Stimulated activated CD8-positive, alpha-beta memory T cell treated with anti-CD3 and anti-CD28 coated beads, Interleukin-4, amount 100 ng/mL, for 4 hours (primary cell): Measurements from ENCODE around the gene LRP1B.

Source experiments
- DNase-seq, 2 donors: peaks; one replicate each; pipeline ENCODE4 v3.0.0-alpha.2; 2020; ENCODE audit warnings: low read depth in 2 of 2, low spot score in 1 of 2

LRP1B gene

GRCh38 chr2:141703501-141703900 is 427.3 kb downstream of the LRP1B start:
- no peak for DNase-seq

DNA sequence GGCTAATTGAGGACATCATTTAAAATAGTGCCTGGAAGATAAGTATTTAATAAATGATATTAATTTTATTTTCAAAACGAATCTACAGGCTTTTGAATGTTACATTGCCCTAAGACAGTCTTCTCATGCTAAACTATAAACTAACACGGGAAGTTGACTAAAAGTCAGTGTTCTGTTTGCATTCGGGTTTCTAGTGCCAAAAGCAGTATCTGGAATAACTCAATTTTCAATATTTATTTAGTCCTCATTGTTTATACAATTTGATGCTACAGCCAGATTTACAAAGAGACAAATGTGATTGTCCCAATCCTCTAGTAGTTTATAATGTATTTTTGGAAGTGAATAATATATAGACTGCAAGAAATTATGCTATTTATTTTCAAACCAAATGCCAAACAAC is 429.2 kb downstream of the LRP1B start:
- no peak for DNase-seq

DNA sequence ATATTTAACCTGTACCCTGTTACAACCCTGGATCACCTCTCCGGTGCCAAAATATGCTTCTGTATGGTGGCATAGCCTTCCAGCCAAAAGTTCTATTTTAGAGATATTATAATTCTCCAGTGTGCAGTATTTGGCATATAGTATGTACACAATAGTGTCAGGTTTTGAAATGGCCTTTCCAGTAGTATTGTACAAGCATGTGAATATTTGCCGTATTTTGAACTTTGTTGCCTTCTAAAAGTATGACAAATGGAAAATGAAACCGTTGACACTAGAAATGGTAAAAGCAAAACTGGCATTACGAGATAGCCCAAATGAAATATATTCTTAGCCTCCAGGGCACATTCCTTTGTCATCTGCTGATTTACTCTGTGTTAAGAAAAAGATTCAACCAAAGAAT is 431.2 kb downstream of the LRP1B start:
- no peak for DNase-seq

DNA sequence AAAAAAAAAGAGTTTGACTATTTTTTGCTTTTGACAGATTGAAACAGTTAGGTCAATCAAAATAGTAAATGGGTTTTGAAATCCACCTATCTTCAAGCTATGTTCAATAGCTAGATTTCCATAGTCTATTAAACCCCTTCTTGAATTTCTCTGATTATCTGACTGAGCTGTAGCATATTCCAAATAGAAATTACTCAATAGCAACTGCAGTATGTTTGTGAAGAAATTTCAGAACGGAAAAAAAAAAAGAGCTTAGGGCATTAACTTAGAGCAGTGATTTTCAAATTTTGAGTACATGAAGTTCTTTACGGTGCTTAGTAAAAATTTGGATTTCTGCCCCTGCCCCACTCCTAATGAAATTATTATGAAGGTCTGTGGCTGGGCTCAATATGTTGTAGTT is 432.3 kb downstream of the LRP1B start:
- DNase-seq, result no peak

GRCh38 chr2:141697035-141697434 is 433.8 kb downstream of the LRP1B start:
- no peak for DNase-seq

DNA sequence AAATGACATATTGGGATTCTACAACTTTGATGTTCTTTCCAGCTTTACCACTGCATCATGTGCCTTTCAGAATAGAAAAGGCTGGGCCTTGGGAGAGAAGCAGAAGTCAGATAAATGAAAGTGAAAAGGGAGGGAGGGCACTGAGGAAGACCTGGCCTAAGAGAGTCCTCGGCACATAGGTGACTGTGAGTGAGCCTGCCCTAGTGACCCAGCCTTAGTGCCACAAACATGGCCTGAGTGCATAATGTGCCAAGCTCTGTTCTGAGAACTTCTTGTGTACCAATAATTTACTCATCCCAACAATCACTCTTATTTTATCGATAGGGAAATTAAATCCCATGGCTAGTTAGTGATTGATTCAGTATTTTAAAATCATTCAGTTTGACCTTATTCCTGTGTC is 436.6 kb downstream of the LRP1B start:
- DNase-seq, result no peak

- DNase-seq, result no peak
Observed at GRCh38 chr2:141692829-141693228, 438.0 kb downstream of the LRP1B start.

DNA sequence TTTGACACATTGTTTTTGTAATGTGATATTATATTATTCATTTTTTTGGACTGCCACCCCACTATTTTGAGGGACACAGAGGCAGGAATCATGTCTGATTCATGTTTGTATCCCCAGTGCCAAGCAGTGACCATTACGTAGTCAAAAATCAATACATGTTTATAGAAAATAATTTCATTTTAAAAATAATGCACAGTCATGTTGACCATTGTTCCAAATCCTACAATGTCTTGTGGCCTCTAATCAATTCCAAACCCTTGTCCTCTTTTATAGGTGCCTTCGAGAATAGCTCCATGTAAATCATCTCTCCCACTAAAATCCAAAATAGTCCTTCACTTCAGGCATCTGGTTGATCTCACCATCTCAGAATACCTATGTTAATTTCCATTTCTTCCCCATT is 454.7 kb downstream of the LRP1B start:
- DNase-seq, result no peak

DNA sequence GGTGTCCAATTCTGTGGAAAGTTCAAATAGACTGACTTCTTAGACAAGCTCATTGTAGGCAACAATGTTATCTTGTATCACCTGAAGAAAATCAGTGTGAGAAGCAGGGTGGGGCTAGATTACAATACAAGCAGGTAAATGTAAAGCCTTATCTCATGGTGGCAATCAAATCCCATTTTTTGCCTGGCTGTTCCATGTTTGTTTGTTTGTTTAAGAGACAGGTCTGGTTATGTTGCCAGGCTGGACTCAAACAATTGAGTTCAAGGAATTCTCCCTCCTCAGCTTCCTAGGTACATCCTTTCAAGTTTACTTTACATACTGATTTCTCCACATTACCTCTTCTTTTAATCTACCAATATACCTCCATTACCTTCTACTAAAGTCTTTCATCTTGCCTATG is 464.6 kb downstream of the LRP1B start:
- no peak for DNase-seq

- DNase-seq, result no peak
Observed at GRCh38 chr2:141660232-141660631, 470.6 kb downstream of the LRP1B start.

- no peak for DNase-seq
Observed at GRCh38 chr2:141654311-141654710, 476.5 kb downstream of the LRP1B start.

DNA sequence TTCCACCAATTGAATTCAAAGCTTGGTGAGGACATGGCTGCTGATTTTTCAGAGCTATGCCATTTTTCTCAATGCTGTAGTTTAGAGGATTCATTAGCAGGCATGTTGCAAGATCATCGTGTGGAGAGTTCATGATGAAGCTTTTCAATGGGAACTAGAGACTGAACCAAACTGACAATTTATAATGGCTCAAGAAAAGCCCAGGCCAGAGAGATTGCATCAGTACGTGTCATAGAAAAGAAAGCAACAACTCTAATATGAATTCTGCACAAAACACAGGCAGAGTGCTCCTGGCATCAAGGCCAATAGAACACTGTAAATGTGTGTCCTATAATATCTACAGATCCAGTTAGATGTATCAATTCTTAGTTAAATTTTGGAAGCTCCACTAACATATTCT is 477.6 kb downstream of the LRP1B start:
- no peak for DNase-seq

DNA sequence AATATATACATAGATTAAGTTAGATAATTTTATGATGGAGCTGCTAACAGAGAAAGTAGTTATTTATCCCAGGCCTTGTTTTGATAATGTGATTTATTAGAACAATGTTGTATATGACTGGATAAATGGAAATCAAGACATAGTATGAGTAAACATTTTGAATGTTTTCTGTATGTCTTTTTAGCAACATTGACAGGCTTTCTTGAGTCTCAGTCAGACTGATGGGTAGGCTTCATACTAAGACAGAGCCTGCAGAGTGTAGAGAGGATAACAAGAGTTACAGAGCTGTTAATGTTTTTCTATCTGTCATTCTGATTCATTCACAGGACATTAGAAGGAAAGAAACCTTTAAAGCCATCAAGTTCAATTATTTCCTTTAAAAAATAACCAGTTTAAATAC is 478.5 kb downstream of the LRP1B start:
- no peak for DNase-seq

DNA sequence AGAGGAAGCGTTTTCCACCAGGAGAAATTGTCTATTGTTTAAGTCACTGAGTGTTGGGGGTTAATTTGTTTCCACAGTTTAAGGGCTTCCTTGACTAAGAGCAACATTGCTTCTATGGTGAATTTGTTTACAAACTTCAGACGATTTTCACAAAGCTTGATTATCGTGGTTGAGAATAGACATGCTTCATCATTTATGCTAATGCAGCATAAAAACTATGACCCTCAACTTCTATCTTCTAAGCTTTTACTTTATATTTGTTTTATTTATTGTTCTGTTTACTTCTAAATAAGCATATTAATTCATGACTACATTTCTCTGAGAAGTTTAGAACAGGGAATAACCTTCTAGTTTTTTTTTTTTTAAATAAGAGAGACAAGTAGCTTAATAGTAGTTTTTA is 483.5 kb downstream of the LRP1B start:
- no peak for DNase-seq

GRCh38 chr2:141641462-141641861 is 489.4 kb downstream of the LRP1B start:
- no peak for DNase-seq

DNA sequence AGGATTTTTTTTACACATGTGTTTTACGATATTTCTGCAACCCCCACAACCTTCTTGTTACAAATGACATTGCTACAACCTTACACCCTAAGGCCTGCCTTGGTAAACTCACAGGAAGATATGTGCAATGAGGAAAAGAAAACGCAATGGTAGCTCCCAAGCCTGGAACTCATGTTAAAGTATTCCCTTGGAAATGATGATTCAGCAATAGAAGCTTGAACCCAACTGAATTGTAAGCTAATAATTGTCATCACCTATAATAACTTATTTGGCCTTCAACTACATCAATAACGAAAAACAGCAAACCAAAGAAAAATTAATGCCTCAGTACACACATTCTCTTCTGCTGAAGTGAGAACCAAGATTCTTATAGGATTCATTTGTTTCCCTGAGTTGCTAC is 491.0 kb downstream of the LRP1B start:
- no peak for DNase-seq

DNA sequence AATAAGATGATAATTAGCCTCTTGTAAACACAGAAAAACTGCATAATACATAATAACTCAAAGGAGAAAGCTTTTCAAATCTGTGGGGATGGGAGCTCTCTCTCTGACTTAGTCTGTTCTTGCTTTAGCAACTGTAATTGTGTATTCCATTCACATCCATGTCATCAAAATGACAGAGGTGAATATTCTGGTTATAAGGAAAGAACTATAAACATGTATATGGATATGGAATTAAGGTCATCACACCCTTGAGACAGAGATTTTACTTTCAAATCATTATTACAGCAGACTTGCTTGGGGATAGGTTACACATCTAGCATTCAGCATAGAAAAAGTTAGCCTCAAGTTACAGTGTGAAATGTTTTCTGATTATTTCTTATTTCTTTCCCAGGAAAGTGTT is 497.7 kb downstream of the LRP1B start:
- DNase-seq, result no peak

- DNase-seq, result no peak
Observed at GRCh38 chr2:141630407-141630930, 500.3 kb downstream of the LRP1B start.

DNA sequence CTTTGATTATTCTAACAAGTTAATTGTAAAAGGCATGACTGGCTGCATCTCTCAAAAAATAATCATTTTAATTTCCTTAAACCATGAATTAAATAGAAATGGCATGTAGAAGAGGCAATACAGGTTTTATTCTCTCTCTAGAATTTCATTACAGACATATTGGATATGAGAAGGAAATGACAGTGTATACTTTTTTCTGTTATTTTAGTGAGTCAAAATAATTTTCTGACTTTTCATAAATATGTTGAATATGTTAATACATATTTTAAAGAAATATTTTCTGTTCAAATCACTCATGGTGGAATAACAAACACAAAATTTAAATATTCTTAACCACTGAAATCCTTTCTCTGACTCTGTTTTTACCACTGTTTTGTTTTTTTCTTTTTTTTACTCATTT is 510.4 kb downstream of the LRP1B start:
- DNase-seq, result no peak

DNA sequence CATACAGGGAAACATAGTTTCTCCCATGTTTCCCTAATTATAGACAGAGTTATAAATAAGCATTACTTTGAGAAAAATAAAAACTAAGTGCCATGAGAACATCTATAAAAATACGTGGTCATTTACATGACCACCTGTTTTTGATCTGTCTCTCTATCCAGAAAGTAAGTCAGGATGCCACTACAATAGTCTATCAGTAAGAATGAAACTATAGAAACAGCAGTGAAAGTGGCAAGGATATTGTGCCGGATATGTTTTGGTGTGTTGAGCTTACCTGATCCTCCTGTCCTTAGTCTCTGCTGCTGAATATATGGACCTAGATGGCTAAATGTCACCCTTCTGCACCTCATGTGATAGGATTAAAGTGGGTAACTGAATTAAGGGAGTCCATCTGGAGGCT is 512.4 kb downstream of the LRP1B start:
- no peak for DNase-seq

- DNase-seq, result no peak
Observed at GRCh38 chr2:141611981-141612380, 518.8 kb downstream of the LRP1B start.

DNA sequence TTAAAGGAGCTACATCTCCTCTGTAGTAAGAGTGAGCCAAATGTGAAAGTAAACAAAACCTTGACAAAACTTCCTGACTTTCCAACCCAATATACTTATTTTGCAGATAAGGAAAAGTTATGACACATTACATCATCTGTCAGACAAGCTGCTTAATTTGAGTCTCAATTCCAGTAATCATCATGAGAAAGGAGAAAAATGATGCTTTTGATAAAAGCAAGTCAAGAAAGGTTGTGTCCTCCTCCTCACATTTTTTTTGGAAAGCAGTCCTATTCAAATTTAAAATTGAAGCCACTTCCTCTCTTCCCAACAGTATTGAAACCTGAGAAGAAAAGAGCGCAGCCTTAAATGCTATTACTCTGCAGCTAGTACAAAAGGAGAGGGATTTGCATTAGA is 519.6 kb downstream of the LRP1B start:
- DNase-seq, result no peak

- DNase-seq, result no peak
Observed at GRCh38 chr2:141610564-141611175, 520.1 kb downstream of the LRP1B start.

GRCh38 chr2:141605163-141605562 is 525.7 kb downstream of the LRP1B start:
- no peak for DNase-seq
